ENCODE measurements around the gene LSP1.

Gene LSP1

GRCh38 chr11:1908618-1909017 lies 55.7 kb downstream of the LSP1 start:
- FAIRE-seq = no peak
- no peak for DNase-seq (ENCODE audit: insufficient read length, low spot score)

GRCh38 chr11:1909524-1909923 lies 56.6 kb downstream of the LSP1 start:
- no peak for TF ChIP-seq POLR2A (IDR thresholded peaks at IDR 0.05; ENCODE audit: low read depth, low read length)
- DNase-seq (ENCODE audit: insufficient read length, low spot score) = no peak
- no peak for FAIRE-seq

More at GRCh38 chr11:1908618-1909017, 55.7 kb downstream of the LSP1 start:
- no peak for TF ChIP-seq POLR2A (IDR thresholded peaks at IDR 0.05; ENCODE audit: low read depth, low read length)

GRCh38 chr11:1912289-1912878 lies 59.5 kb downstream of the LSP1 start:
- no peak for TF ChIP-seq POLR2A (IDR thresholded peaks at IDR 0.05; ENCODE audit: low read depth, low read length)
- no peak for FAIRE-seq
- no peak for DNase-seq (ENCODE audit: insufficient read length, low spot score)

DNA sequence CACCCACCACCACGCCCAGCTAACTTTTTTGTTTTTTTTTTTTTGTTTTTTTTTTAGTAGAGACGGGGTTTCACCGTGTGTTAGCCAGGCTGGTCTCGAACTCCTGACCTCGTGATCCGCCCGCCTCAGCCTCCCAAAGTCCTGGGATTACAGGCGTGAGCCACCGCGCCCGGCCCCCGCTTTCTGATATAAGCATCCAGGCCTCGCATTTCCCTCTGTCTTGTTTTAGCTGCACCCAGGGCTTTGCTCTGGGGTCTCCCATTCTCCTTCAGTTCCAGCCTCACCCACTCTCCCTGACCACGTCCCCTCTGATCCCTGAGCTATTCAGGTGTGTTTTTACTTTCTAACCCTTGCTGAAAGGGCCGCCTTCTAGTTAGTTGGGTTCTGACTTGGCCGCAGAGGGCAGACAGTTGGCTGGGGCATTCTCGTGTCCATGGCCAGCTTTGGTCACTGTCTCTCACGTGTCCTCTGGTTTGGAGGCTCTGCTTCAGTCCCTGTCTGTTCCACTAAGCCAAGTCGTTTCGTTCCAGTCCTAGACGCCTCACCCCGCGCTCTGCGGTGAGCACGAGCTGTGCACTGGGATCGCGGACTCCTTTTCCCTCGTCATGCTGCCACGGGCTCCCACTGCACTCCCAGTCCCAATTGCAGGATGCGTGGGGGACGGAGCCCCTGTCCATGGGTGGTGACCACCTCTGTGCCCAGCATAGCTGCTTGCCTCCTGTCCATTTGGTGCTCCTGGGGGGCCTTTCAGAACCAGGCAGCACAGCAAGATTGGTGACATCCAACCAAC lies 60.6 kb downstream of the LSP1 start:
- DNase-seq (ENCODE audit: insufficient read length, low spot score) (no peak), FAIRE-seq (no peak)
- TF ChIP-seq POLR2A (IDR thresholded peaks at IDR 0.05; ENCODE audit: low read depth, low read length) = no peak

- no peak for TF ChIP-seq POLR2A (IDR thresholded peaks at IDR 0.05; ENCODE audit: low read depth, low read length)
- FAIRE-seq = no peak
- DNase-seq (ENCODE audit: insufficient read length, low spot score) = no peak
Measured at GRCh38 chr11:1915795-1916131, 62.9 kb downstream of the LSP1 start.

GRCh38 chr11:1916132-1916985 lies 63.5 kb downstream of the LSP1 start:
- DNase-seq (ENCODE audit: insufficient read length, low spot score) (no peak), FAIRE-seq (no peak)
- TF ChIP-seq POLR2A (IDR thresholded peaks at IDR 0.05; ENCODE audit: low read depth, low read length) = no peak

GRCh38 chr11:1916986-1917522 lies 64.2 kb downstream of the LSP1 start:
- no peak for FAIRE-seq

DNA sequence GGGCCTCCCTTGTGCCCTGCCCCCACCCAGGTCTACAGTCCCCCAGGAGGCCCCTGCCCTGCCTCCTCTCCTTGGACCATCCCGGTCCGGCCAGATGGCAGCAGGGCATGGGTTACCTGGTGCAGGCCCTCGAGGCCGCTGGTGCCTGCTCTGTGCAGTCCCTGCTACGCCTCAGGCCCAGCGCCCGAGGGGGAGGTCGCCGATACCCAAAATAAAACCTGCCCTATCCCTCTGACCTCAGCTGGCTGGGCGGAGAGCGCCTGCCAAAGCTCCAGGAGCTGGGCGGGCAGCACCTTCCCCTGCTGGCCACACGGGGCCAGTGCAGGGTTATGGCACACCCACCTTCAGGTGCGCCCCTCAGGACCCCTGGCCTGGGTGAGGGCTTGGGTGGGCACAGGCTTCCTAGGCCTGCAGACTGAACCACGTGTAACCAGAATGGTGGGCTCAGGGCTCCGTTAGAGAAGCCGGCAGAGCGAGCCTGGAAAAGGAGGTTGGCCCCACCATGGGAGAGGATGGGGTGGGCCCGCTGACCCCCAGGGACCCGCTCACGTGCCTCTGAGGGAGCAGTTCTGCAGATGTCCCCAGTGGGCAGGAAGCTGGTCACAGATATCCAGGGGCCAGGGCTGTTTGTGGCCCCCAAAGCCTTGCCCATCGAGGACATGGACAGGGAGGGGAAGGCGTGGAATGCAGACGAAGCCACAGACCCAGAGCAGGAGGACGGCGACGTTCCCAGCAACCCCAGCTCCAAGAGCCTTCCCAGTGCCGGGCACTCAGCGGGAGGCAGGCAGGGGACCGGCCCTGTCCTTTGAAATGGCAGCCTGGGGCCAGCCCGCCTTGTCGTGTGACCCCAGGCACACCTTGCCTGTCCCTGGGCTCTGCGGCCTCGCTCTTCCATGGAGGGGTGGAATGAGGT lies 64.9 kb downstream of the LSP1 start:
- no peak for FAIRE-seq
- no peak for DNase-seq (ENCODE audit: insufficient read length, low spot score)
- no peak for TF ChIP-seq POLR2A (IDR thresholded peaks at IDR 0.05; ENCODE audit: low read depth, low read length)

More at GRCh38 chr11:1916986-1917522, 64.2 kb downstream of the LSP1 start:
- DNase-seq (ENCODE audit: insufficient read length, low spot score) = no peak
- no peak for TF ChIP-seq POLR2A (IDR thresholded peaks at IDR 0.05; ENCODE audit: low read depth, low read length)

- FAIRE-seq (no peak), DNase-seq (ENCODE audit: insufficient read length, low spot score) (no peak)
- TF ChIP-seq POLR2A (IDR thresholded peaks at IDR 0.05; ENCODE audit: low read depth, low read length) = no peak
Measured at GRCh38 chr11:1918436-1919315, 65.8 kb downstream of the LSP1 start.

- DNase-seq (ENCODE audit: insufficient read length, low spot score) (no peak), FAIRE-seq (no peak)
- TF ChIP-seq POLR2A (IDR thresholded peaks at IDR 0.05; ENCODE audit: low read depth, low read length) = no peak
Measured at GRCh38 chr11:1919391-1920127, 66.7 kb downstream of the LSP1 start, which contains the start of gene TNNT3. TSS of gene TNNT3 (plus strand) at chr11:1919703. CDS start at chr11:1922875, 3,172 bp downstream.

- TF ChIP-seq POLR2A (IDR thresholded peaks at IDR 0.05; ENCODE audit: low read depth, low read length) = no peak
- FAIRE-seq (no peak), DNase-seq (ENCODE audit: insufficient read length, low spot score) (no peak)
Measured at GRCh38 chr11:1920128-1920908, 67.4 kb downstream of the LSP1 start.
